Smooth muscle cell (in vitro differentiated cells): ENCODE measurements around the gene NPEPL1. TPM values are rescaled to one million over a fixed set of nuclear protein-coding genes. Genes with fewer than 3 reads are reported as not detected.

Experiments used
- DNase-seq: peaks from one replicate; lab custom pipeline; 2025; ENCODE audit not compliant: unreplicated experiment; lab: John Stamatoyannopoulos, UW
- H2AFZ ChIP-seq: fragments of 200-600 bp; sonication (generic); 2 replicates; pipeline ENCODE4 v1.6.0; 2016; ENCODE audit warnings: antibody characterized with exemption, low read depth, mild to moderate bottlenecking
- H3F3A ChIP-seq: fragments of 200-600 bp; sonication (generic); 2 replicates; pipeline ENCODE4 v1.6.0; 2017; ENCODE audit warnings: antibody characterized with exemption, low read depth
- H3K27ac ChIP-seq: fragments of 200-600 bp; sonication (generic); 2 replicates; pipeline ENCODE4 v1.5.1; 2016; ENCODE audit warnings: low read depth, mild to moderate bottlenecking
- H3K27me3 ChIP-seq: fragments of 200-600 bp; sonication (generic); 2 replicates; pipeline ENCODE4 v1.6.1; 2016; ENCODE audit warnings: low read depth, mild to moderate bottlenecking
- H3K36me3 ChIP-seq: fragments of 200-600 bp; sonication (generic); 2 replicates; pipeline ENCODE4 v1.5.1; 2016; ENCODE audit warnings: low read depth
- H3K4me1 ChIP-seq: fragments of 200-600 bp; sonication (generic); 2 replicates; pipeline ENCODE4 v1.5.1; 2016; ENCODE audit warnings: low read depth
- H3K4me2 ChIP-seq: fragments of 200-600 bp; sonication (generic); 2 replicates; pipeline ENCODE4 v1.6.0; 2016; ENCODE audit warnings: mild to moderate bottlenecking
- H3K4me3 ChIP-seq: fragments of 200-600 bp; sonication (generic); 2 replicates; pipeline ENCODE4 v1.5.1; 2016; ENCODE audit warnings: mild to moderate bottlenecking
- H3K79me2 ChIP-seq: fragments of 200-600 bp; sonication (generic); 2 replicates; pipeline ENCODE4 v1.6.0; 2016; ENCODE audit warnings: low read depth, mild to moderate bottlenecking
- H3K9ac ChIP-seq: fragments of 200-600 bp; sonication (generic); 2 replicates; pipeline ENCODE4 v1.6.0; 2016; ENCODE audit warnings: low read depth
- H3K9me3 ChIP-seq: fragments of 200-600 bp; sonication (generic); replicated peaks from 2 replicates; pipeline ENCODE4 v1.5.1; 2016; ENCODE audit warnings: low read depth
- H4K20me1 ChIP-seq: fragments of 200-600 bp; sonication (generic); 2 replicates; pipeline ENCODE4 v1.6.0; 2016; ENCODE audit warnings: low read depth
- WGBS: methylation state at CpG from one replicate; pipeline ENCODE4 v1.1.7; 2016; ENCODE audit warnings: low lambda C conversion rate; 5-methylcytosine and 5-hydroxymethylcytosine counted together
- polyA plus RNA-seq: library from polyadenylated mRNA; unstranded; fragments of >200 nt; fragmentation: Nextera tagmentation; extraction: Ambion mirVana; gene quantifications from 2 replicates; pipeline ENCODE4 v1.2.1, GENCODE V29; 2016
- total RNA-seq: library from RNA; depleted of rRNA; stranded (reverse); fragments of >200 nt; gene quantifications from 2 replicates; pipeline ENCODE4 v1.2.3, GENCODE V29; 2014
- TF ChIP-seq, protein P1 (sequence below): fragments of 200-600 bp; sonication (generic); IDR thresholded peaks from 2 replicates; pipeline ENCODE4 v1.5.1; 2017; ENCODE audit warnings: borderline replicate concordance, mild to moderate bottlenecking, antibody characterized with exemption; ENCODE audit not compliant: insufficient read depth, poor library complexity, severe bottlenecking

Gene NPEPL1
- total and polyA plus RNA-seq, 2 experiments from 2014 or later: 17.7 to 32.9 TPM

DNA sequence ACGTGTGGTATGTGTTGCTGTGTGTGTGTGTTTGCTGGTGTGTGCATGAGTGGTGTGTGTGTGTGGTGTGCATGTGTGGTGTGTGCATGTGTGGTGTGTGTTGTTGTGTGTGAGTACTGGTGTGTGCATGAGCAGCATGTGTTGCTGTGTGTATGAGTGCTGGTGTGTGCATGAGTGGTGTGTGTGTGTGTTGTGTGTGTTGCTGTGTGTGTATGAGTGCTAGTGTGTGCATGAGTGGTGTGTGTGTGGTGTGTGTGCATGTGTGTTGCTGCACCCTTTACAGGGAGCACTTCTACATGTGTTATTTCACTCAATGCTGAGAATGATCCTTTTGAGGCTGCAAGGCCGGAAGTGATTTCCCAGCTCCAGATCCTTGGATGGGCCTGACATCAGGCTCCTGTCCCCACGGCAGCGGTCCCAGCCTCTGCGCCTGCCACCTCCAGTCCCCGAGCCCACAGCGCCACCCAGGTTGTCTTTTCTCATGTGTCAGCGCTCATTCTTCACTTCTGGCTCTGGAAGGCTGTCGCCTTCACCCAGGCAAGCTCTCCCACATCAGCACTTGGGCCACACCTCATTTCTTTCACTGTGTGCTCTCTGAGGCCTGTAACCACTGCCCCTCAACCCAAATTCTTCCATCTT is 2.6 kb downstream of the NPEPL1 start:
- TF ChIP-seq, protein P1, sequence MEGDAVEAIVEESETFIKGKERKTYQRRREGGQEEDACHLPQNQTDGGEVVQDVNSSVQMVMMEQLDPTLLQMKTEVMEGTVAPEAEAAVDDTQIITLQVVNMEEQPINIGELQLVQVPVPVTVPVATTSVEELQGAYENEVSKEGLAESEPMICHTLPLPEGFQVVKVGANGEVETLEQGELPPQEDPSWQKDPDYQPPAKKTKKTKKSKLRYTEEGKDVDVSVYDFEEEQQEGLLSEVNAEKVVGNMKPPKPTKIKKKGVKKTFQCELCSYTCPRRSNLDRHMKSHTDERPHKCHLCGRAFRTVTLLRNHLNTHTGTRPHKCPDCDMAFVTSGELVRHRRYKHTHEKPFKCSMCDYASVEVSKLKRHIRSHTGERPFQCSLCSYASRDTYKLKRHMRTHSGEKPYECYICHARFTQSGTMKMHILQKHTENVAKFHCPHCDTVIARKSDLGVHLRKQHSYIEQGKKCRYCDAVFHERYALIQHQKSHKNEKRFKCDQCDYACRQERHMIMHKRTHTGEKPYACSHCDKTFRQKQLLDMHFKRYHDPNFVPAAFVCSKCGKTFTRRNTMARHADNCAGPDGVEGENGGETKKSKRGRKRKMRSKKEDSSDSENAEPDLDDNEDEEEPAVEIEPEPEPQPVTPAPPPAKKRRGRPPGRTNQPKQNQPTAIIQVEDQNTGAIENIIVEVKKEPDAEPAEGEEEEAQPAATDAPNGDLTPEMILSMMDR: no peak
- no peaks in the 10 kb centered on the region for H3K79me2 ChIP-seq
- no peak overlapping the region for H3K27ac ChIP-seq
- no peak overlapping the region for H3K4me3 ChIP-seq
- 87% methylated on average over 8 of the region's 9 CpGs for WGBS
- no peaks in the 10 kb centered on the region for H3K9me3 ChIP-seq
- no peak overlapping the region for H3K4me2 ChIP-seq
- DNase-seq: no peak
- no peak overlapping the region for H2AFZ ChIP-seq
- H3K36me3 ChIP-seq: no peaks in the 10 kb centered on the region
- no peak overlapping the region for H3K9ac ChIP-seq
- peaks cover 8% of the 10 kb centered on the region for H3K4me1 ChIP-seq
- no peaks in the 10 kb centered on the region for H4K20me1 ChIP-seq
- H3F3A ChIP-seq: peaks cover 8% of the 10 kb centered on the region
- H3K27me3 ChIP-seq: no peaks in the 10 kb centered on the region

DNA sequence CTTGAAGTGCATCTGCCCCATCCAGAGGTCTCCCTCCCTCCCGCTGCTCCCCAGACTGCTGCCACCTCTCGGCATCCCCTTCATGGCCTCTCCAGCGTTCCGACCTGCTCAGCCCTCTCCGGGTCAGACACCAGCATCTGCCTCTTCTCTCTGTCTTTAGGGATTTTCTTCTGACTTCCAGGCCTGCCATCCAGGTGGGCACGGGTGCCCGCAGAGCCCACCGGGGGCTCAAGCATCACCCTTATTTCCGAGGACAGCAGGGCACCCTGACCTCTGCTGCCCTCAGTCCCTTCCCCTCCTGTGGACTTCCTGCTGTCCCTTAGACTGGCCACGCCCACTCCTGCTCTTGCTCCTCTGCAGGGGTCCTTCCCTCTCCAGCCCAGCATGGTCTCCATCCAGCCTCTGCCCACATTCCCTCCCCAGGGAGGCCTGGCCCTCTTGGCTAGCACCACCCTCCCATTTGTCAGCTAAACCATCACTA is 3.3 kb downstream of the NPEPL1 start:
- no peak overlapping the region for H3K27ac ChIP-seq

DNA sequence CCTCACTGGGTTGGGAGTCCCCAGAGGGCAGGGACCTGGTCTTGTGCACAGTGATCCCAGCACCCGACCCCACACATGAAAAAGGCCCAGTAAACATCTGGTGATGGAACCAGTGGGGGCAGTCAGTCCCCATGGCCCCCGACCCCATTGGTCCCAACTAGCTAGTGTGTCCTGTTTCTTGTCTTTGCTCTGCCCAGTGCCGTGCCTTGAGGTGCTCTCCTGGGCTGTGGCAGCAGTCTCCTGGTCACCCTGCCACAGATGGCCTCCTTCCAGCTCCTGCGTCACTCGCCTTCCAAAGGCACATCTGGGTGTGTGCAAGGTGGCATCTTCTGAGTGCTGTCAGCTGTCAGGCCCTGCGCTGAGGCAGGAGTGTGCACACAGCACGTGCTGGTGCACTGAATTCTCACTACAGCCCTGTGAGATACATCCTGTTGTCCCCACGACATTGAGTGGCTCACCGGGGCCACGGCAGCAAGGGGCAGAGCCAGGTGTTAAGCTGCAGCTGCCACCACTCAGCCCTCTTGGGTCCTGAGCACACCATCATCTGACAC is 3.9 kb downstream of the NPEPL1 start:
- Histone ChIP-seq H2AFZ (no peak overlapping the region), H3K27ac (no peak overlapping the region), H3K79me2 (no peaks in the 10 kb centered on the region), H3K9me3 (no peaks in the 10 kb centered on the region), H3K9ac (no peak overlapping the region), H4K20me1 (no peaks in the 10 kb centered on the region), H3K36me3 (no peaks in the 10 kb centered on the region), H3F3A (peaks cover 8% of the 10 kb centered on the region), H3K4me3 (no peak overlapping the region), H3K27me3 (no peaks in the 10 kb centered on the region), H3K4me2 (no peak overlapping the region), H3K4me1 (peaks cover 8% of the 10 kb centered on the region)
- TF ChIP-seq, protein P1: no peak
- no peak for DNase-seq
- 98% methylated on average over 10 of the region's 10 CpGs for WGBS

More for the DNA sequence above, 3.3 kb downstream of the NPEPL1 start:
- TF ChIP-seq, protein P1: no peak
- Histone ChIP-seq H3K36me3 (no peaks in the 10 kb centered on the region), H3K9ac (no peak overlapping the region), H3K27me3 (no peaks in the 10 kb centered on the region), H3F3A (peaks cover 8% of the 10 kb centered on the region), H3K4me2 (no peak overlapping the region), H3K4me1 (peaks cover 8% of the 10 kb centered on the region), H2AFZ (no peak overlapping the region), H3K79me2 (no peaks in the 10 kb centered on the region), H3K9me3 (no peaks in the 10 kb centered on the region), H3K4me3 (no peak overlapping the region), H4K20me1 (no peaks in the 10 kb centered on the region)
- WGBS: 94% methylated on average over 10 of the region's 10 CpGs
- no peak for DNase-seq
